ENCODE results near the gene CLEC18C. TPM values are rescaled to one million over a fixed set of nuclear protein-coding genes. Genes with fewer than 3 reads are reported as not detected.
"Not testable (repeated sequence)": the region's sequence is repeated elsewhere in the genome, so short reads cannot be mapped to it uniquely, and the experiment has no call there.

CLEC18C gene
- total and polyA plus RNA-seq, 2 of the 4 experiments (the other 2 are of a cell fraction): 0.03 TPM; not detected in 1

DNA sequence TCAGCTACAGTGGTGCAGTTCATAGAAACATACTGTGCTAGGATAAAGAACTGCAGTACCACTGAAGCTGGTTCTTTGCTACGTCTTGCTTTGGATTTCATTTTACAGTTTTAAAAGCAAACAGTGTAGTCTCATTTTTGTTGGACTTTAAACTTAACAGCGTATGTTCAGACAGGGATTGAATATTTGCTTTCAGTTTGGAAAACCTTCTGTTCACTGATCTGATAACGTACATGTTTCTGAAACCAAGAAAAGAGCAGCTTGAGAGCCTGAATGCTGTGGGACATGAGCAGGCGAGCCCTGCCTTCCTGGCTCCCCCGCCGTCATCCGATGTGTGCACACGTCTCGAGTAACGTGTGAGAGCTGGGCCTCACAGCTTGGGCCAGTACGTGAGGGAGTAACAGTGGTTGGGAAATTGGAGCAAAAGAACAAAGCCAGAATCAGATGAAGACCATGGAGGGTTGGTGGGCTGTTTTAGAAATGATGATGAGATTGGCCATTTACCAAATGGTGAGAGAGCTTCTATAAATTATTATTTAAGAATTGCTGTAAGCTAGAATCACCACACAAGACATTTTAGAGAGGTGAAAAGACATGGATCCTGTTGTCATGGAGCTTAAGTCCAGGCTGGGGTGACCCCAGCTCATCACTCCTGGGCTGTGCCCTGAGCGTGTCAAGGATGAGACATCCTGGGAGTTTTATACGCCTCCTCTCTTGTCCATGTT, 20.8 kb upstream of the CLEC18C start:
- no peak for ATAC-seq (ENCODE audit: low read depth)
- H2BK20ac ChIP-seq (ENCODE audit: low read depth, low read length): no peak overlapping the region
- no peak overlapping the region for H4K8ac ChIP-seq (ENCODE audit: low read depth in 2 of 2, low read length in 2 of 2)
- no peak overlapping the region for H3K27ac ChIP-seq (ENCODE audit: insufficient read depth, low read length)
- H4K5ac ChIP-seq (ENCODE audit: low read depth, low read length): no peak overlapping the region
- peaks cover 8% of the 10 kb centered on the region for H3K9me1 ChIP-seq (ENCODE audit: insufficient read depth, low read length)
- CTCF ChIA-PET: no interaction called here
- no peaks in the 10 kb centered on the region for H3K27me3 ChIP-seq (ENCODE audit: control insufficient read depth, insufficient read depth, low read length)
- H2AFZ ChIP-seq (replicated peaks; ENCODE audit: low read length, poor library complexity): no peak overlapping the region
- BruUV-seq (replicated peaks): no TSS peak
- H3K4ac ChIP-seq (ENCODE audit: low read depth, low read length): no peak overlapping the region
- no peak overlapping the region for H2AK9ac ChIP-seq (replicated peaks; ENCODE audit: low read depth, low read length, poor library complexity)
- DNase-seq: no peak
- intact Hi-C loops (cut with micrococcal nuclease): no loop called here
- H2BK15ac ChIP-seq (ENCODE audit: low read depth, low read length): no peak overlapping the region
- no peak overlapping the region for H3K18ac ChIP-seq (ENCODE audit: low read depth, low read length)
- no peak overlapping the region for H3K14ac ChIP-seq (replicated peaks; ENCODE audit: low read depth, low read length)
- H2BK120ac ChIP-seq (ENCODE audit: low read depth, low read length): no peak overlapping the region
- H3K4me1 ChIP-seq (ENCODE audit: control insufficient read depth, insufficient read depth, low read length): no peaks in the 10 kb centered on the region
- POLR2A ChIA-PET (ENCODE audit: unreplicated experiment): no interaction called here
- H3K9ac ChIP-seq (ENCODE audit: low read depth, low read length): no peak overlapping the region
- no peak overlapping the region for H3K4me3 ChIP-seq (ENCODE audit: insufficient read depth, low read depth, low read length)
- no peak overlapping the region for H3K23ac ChIP-seq (ENCODE audit: low read depth, low read length)
- dilution Hi-C loops (cut with HindIII; ENCODE audit: low sequenced_read_pairs, unreplicated experiment): no loop called here
- H3K4me2 ChIP-seq (ENCODE audit: low read depth, low read length): no peak overlapping the region
- in situ Hi-C loops (cut with MboI; ENCODE audit: low sequenced_read_pairs): no loop called here
- no peaks in the 10 kb centered on the region for H3K79me1 ChIP-seq (ENCODE audit: low read depth in 1 of 2, low read length in 2 of 2)
- no peak overlapping the region for H2BK5ac ChIP-seq (ENCODE audit: low read depth, low read length, poor library complexity, severe bottlenecking)
- no peaks in the 10 kb centered on the region for H3K9me3 ChIP-seq (ENCODE audit: control insufficient read depth, insufficient read depth, low read length)
- no peak overlapping the region for H2AK5ac ChIP-seq (ENCODE audit: low read depth, low read length)
- peaks cover 69% of the 10 kb centered on the region for H3K36me3 ChIP-seq (ENCODE audit: control insufficient read depth, insufficient read depth, low read length)
- no peak overlapping the region for H4K91ac ChIP-seq (ENCODE audit: insufficient read depth, low read depth, low read length)
- TF ChIP-seq NFE2L2 (IDR thresholded peaks at IDR 0.05; ENCODE audit: low read depth, low read length): no peak
- H3K56ac ChIP-seq (ENCODE audit: extremely low read depth, insufficient read depth, low read length): no peak overlapping the region
- 97% methylated on average over 13 of the region's 13 CpGs; no CpG with 5 or more reads in 1 of the 2 experiments for WGBS, 2 experiments (ENCODE audit: extremely low coverage in 2 of 2, insufficient read length in 1 of 2)
- no peaks in the 10 kb centered on the region for H4K20me1 ChIP-seq (ENCODE audit: insufficient read depth, low read length)

DNA sequence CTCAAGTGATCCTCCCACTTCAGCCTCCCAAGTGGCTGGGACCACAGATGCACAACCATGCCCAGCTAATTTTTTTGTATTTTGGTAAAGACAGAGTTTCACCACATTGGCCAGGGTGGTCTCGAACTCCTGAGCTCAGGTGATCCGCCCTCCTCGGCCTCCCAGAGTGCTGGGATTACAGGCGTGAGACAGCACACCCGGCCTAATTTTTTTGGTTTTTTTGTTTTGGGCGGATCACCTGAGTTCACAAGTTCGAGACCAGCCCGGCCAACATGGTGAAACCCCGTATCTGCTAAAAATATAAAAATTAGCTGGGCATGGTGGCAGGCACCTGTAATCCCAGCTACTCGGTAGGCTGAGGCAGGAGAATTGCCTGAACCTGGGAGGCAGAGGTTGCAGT, 18.9 kb upstream of the CLEC18C start:
- H2BK5ac ChIP-seq (ENCODE audit: low read depth, low read length, poor library complexity, severe bottlenecking); H2AK5ac ChIP-seq (ENCODE audit: low read depth, low read length); H3K18ac ChIP-seq (ENCODE audit: low read depth, low read length); CTCF ChIA-PET; ATAC-seq (ENCODE audit: low read depth); H3K14ac ChIP-seq (replicated peaks; ENCODE audit: low read depth, low read length); H4K91ac ChIP-seq (ENCODE audit: insufficient read depth, low read depth, low read length); H3K9me3 ChIP-seq (ENCODE audit: control insufficient read depth, insufficient read depth, low read length); H3K9ac ChIP-seq (ENCODE audit: low read depth, low read length); H2BK20ac ChIP-seq (ENCODE audit: low read depth, low read length); H2BK120ac ChIP-seq (ENCODE audit: low read depth, low read length); H3K27me3 ChIP-seq (ENCODE audit: control insufficient read depth, insufficient read depth, low read length); H4K20me1 ChIP-seq (ENCODE audit: insufficient read depth, low read length); H3K4me2 ChIP-seq (ENCODE audit: low read depth, low read length); BruUV-seq (replicated peaks); H3K4me3 ChIP-seq (ENCODE audit: insufficient read depth, low read depth, low read length); H3K56ac ChIP-seq (ENCODE audit: extremely low read depth, insufficient read depth, low read length); H3K27ac ChIP-seq (ENCODE audit: insufficient read depth, low read length); DNase-seq; H3K4ac ChIP-seq (ENCODE audit: low read depth, low read length); H3K79me1 ChIP-seq (ENCODE audit: low read depth in 1 of 2, low read length in 2 of 2); H3K9me1 ChIP-seq (ENCODE audit: insufficient read depth, low read length); H2AK9ac ChIP-seq (replicated peaks; ENCODE audit: low read depth, low read length, poor library complexity); H3K23ac ChIP-seq (ENCODE audit: low read depth, low read length); H4K5ac ChIP-seq (ENCODE audit: low read depth, low read length); in situ Hi-C loops (cut with MboI; ENCODE audit: low sequenced_read_pairs); intact Hi-C loops (cut with micrococcal nuclease); H3K4me1 ChIP-seq (ENCODE audit: control insufficient read depth, insufficient read depth, low read length); H2BK15ac ChIP-seq (ENCODE audit: low read depth, low read length); dilution Hi-C loops (cut with HindIII; ENCODE audit: low sequenced_read_pairs, unreplicated experiment); H2AFZ ChIP-seq (replicated peaks; ENCODE audit: low read length, poor library complexity); POLR2A ChIA-PET (ENCODE audit: unreplicated experiment); H4K8ac ChIP-seq (ENCODE audit: low read depth in 2 of 2, low read length in 2 of 2): not testable (repeated sequence)
- WGBS, 2 experiments (ENCODE audit: extremely low coverage in 2 of 2, insufficient read length in 1 of 2): 100% methylated on average over 9 of the region's 10 CpGs; no CpG with 5 or more reads in 1 of the 2 experiments
- H3K36me3 ChIP-seq (ENCODE audit: control insufficient read depth, insufficient read depth, low read length): peaks cover 72% of the 10 kb centered on the region

All from IMR-90 (cell line).